B cell (primary cell): ENCODE results near the gene MRPL24. TPM values are rescaled to one million over a fixed set of nuclear protein-coding genes. Genes with fewer than 3 reads are reported as not detected.

Experiments
- ATAC-seq: fragments of 200-7000 bp; cut with Tn5 transposase; one replicate; pipeline ENCODE4 v1.10.0; 2021; ENCODE audit warnings: low read depth, mild to moderate bottlenecking, moderate number of reproducible peaks, moderate library complexity
- CTCF ChIA-PET: fragments of 350-600 bp; sonication (Branson Sonifier 250); formaldehyde crosslinking; loops from one replicate; lab custom pipeline; 2021; ENCODE audit warnings: antibody characterized with exemption, inconsistent platforms; lab: Charles Lee
- POLR2A ChIA-PET: fragments of 350-600 bp; sonication (Branson Sonifier 250); formaldehyde crosslinking; loops from one replicate; lab custom pipeline; 2021; ENCODE audit warnings: antibody characterized with exemption; lab: Charles Lee
- DNase-seq: peaks from one replicate; pipeline ENCODE4 v3.0.0; 2013
- H2AFZ ChIP-seq: 2 replicates; pipeline ENCODE4 v1.6.1; 2012; ENCODE audit warnings: mild to moderate bottlenecking, low read depth, low read length; ENCODE audit not compliant: insufficient read depth, poor library complexity, severe bottlenecking
- H3K27ac ChIP-seq, 2 donors: 1 replicate in 1 of 2; 2 replicates in 1 of 2; pipeline ENCODE4 v1.5.1; 2012 to 2013; ENCODE audit warnings: low read length in 2 of 2, mild to moderate bottlenecking in 2 of 2, moderate library complexity in 1 of 2
- H3K27me3 ChIP-seq, 4 experiments: fragments of 200-600 bp in 1 of 4; sonication (generic) in 1 of 4; replicated peaks in 1 of 4; 1 replicate in 2 of 4; 2 replicates in 2 of 4; pipeline versions ENCODE4 v1.6.1 to v1.7.0; 2013 to 2016; ENCODE audit warnings: low read length in 3 of 4, mild to moderate bottlenecking in 2 of 4, mixed read lengths in 1 of 4, moderate library complexity in 1 of 4; ENCODE audit not compliant: insufficient read depth in 4 of 4, control insufficient read depth in 3 of 4; ENCODE audit errors: control extremely low read depth in 1 of 4
- H3K36me3 ChIP-seq, 2 experiments: replicated peaks in 1 of 2; 1 replicate in 1 of 2; 2 replicates in 1 of 2; pipeline versions ENCODE4 v1.6.1 to v1.7.1; 2013; ENCODE audit warnings: low read length in 1 of 2; ENCODE audit not compliant: insufficient read depth in 2 of 2, control insufficient read depth in 1 of 2; ENCODE audit errors: control extremely low read depth in 1 of 2, extremely low read depth in 1 of 2
- H3K4me1 ChIP-seq, 2 donors: fragments of 200-600 bp in 1 of 2; sonication (generic) in 1 of 2; 1 replicate in 1 of 2; 2 replicates in 1 of 2; pipeline versions ENCODE4 v1.5.1 to v1.6.1; 2013 to 2017; ENCODE audit warnings: low read length in 2 of 2; ENCODE audit not compliant: control insufficient read depth in 2 of 2, insufficient read depth in 2 of 2
- H3K4me2 ChIP-seq: replicated peaks from 2 replicates; pipeline ENCODE3; 2012; ENCODE audit warnings: mild to moderate bottlenecking, low read depth, low read length; ENCODE audit not compliant: poor library complexity, severe bottlenecking
- H3K4me3 ChIP-seq, 5 experiments: fragments of 200-600 bp in 1 of 5; sonication (generic) in 1 of 5; 1 replicate in 3 of 5; 2 replicates in 2 of 5; pipeline versions ENCODE4 v1.5.1 to v1.7.0; 2011 to 2016; ENCODE audit warnings: low read length in 4 of 5, mild to moderate bottlenecking in 4 of 5, low read depth in 2 of 5, control low read depth in 1 of 5, moderate library complexity in 1 of 5; ENCODE audit not compliant: insufficient read depth in 1 of 5; ENCODE audit errors: control extremely low read depth in 1 of 5, extremely low read depth in 1 of 5
- H3K79me2 ChIP-seq: fragments of 200-600 bp; sonication (generic); one replicate; pipeline ENCODE4 v1.6.0; 2016; ENCODE audit warnings: low read length; ENCODE audit not compliant: control insufficient read depth, insufficient read depth
- H3K9ac ChIP-seq: fragments of 200-600 bp; sonication (generic); 2 replicates; pipeline ENCODE4 v1.6.1; 2017; ENCODE audit warnings: mild to moderate bottlenecking, low read length, moderate library complexity
- H3K9me3 ChIP-seq, 3 donors: one replicate each; pipeline versions ENCODE4 v1.6.1 to v1.7.1; 2013; ENCODE audit warnings: low read length in 2 of 3; ENCODE audit not compliant: control insufficient read depth in 2 of 3, insufficient read depth in 1 of 3; ENCODE audit errors: control extremely low read depth in 1 of 3
- H4K20me1 ChIP-seq: 2 replicates; pipeline ENCODE4 v1.6.0; 2012; ENCODE audit warnings: mild to moderate bottlenecking, low read length; ENCODE audit not compliant: insufficient read depth, control insufficient read depth, poor library complexity, severe bottlenecking
- H3K27ac Mint-ChIP-seq: one replicate; pipeline ENCODE4 v1.8.0; 2021; ENCODE audit warnings: mixed read lengths
- H3K27me3 Mint-ChIP-seq: one replicate; pipeline ENCODE4 v1.8.0; 2021; ENCODE audit warnings: mixed read lengths
- H3K4me1 Mint-ChIP-seq: one replicate; pipeline ENCODE4 v1.8.0; 2021; ENCODE audit warnings: mixed read lengths
- H3K4me3 Mint-ChIP-seq: one replicate; pipeline ENCODE4 v1.8.0; 2021; ENCODE audit warnings: mixed read lengths
- H3K9me3 Mint-ChIP-seq: one replicate; pipeline ENCODE4 v1.8.0; 2022; ENCODE audit warnings: mixed read lengths; ENCODE audit not compliant: insufficient read depth
- CTCF ChIP-seq: fragments of 200-600 bp; IDR thresholded peaks from one replicate; pipeline ENCODE4 v1.8.0; 2022; ENCODE audit warnings: antibody characterized with exemption, mild to moderate bottlenecking
- EZH2 ChIP-seq: IDR thresholded peaks from 2 replicates; pipeline ENCODE4 v1.6.1; 2012; ENCODE audit warnings: borderline replicate concordance, low read depth, mild to moderate bottlenecking, moderate library complexity, low read length; ENCODE audit not compliant: insufficient read depth, poor library complexity, severe bottlenecking
- WGBS: methylation state at CpG from one replicate; pipeline ENCODE4 v1.1.5; 2013; ENCODE audit warnings: missing lambda C conversion rate; ENCODE audit not compliant: insufficient coverage; 5-methylcytosine and 5-hydroxymethylcytosine counted together
- intact Hi-C: fragments of 100-400 bp; cut with micrococcal nuclease; formaldehyde crosslinking; loops from one replicate; pipeline ENCODE4 v1.10.0; 2022
- polyA plus RNA-seq: library from polyadenylated mRNA; depleted of rRNA; stranded (reverse); fragments of >200 nt; gene quantifications from 2 replicates; pipeline ENCODE4 v1.2.3, GENCODE V29; 2012
- total RNA-seq, 2 donors: library from RNA; stranded (reverse); fragments of 120-200 nt in 1 of 2; gene quantifications; 1 replicate in 1 of 2; 2 replicates in 1 of 2; pipeline versions ENCODE4 v1.2.3 to v1.2.4, GENCODE V29; 2013 to 2022

MRPL24 gene
- total and polyA plus RNA-seq, 2 donors (not counting 1 experiment from before 2014, with no cell fraction given), result 34.6 to 39.4 TPM

- Mint-ChIP-seq H3K27ac (peak overlapping the region; percentile 94), H3K27me3 (no peaks in the 10 kb centered on the region), H3K4me3 (peak overlapping the region; percentile 93), H3K4me1 (peaks cover 64% of the 10 kb centered on the region), H3K9me3 (no peaks in the 10 kb centered on the region)
- H3K27ac ChIP-seq, result peak overlapping the region; percentile 58 to 82
- H3K79me2 ChIP-seq, result peaks cover 54% of the 10 kb centered on the region
- H3K4me2 ChIP-seq, result peak overlapping the region; percentile 78
- CTCF ChIA-PET, result interaction anchor here (1.0 to 3.2 kb wide), 7 partner anchors 11 to 63 kb away, joined by 3 to 24 read pairs (median 7); partner anchors contain the start of genes ISG20L2, METTL25B, MRPL24 and PRCC
- H3K9me3 ChIP-seq, result no peaks in the 10 kb centered on the region
- peaks cover 46 to 63% of the 10 kb centered on the region in 2 donors for H3K4me1 ChIP-seq
- intact Hi-C loops, result loop anchor here (1.0 to 5.0 kb wide), 4 partner anchors 11 to 415 kb away; partner anchors contain the start of genes CCT3, ISG20L2, METTL25B and MRPL24
- peaks cover 16% of the 10 kb centered on the region for H4K20me1 ChIP-seq
- H3K4me3 ChIP-seq, result peak overlapping the region; percentile 72 to 95 (median 86)
- H2AFZ ChIP-seq, result peak overlapping the region; percentile 82
- no peak for TF ChIP-seq CTCF
- no peak for TF ChIP-seq EZH2
- peak overlapping the region; percentile 78 for H3K9ac ChIP-seq
- POLR2A ChIA-PET, result interaction anchor here (0.6 to 2.6 kb wide), 10 partner anchors 9 to 539 kb away, joined by 3 to 29 read pairs (median 4); partner anchors contain the start of genes GLMP, ISG20L2, METTL25B and MRPL24
- H3K36me3 ChIP-seq, result no peaks in the 10 kb centered on the region
- DNase-seq, result peak; percentile 95
- under 1% methylated on average over 64 of the region's 68 CpGs for WGBS
- peak; percentile 88 for ATAC-seq
- no peaks in the 10 kb centered on the region for H3K27me3 ChIP-seq
Observed at GRCh38 chr1:156751757-156752481, 11.0 kb upstream of the MRPL24 start.

GRCh38 chr1:156751451-156751756, 10.5 kb upstream of the MRPL24 start, which contains the start of gene HDGF:
Gene HDGF (minus strand): TSS chr1:156751675. CDS start chr1:156751429, 246 bp downstream.
- Histone ChIP-seq H3K4me3 (peak within 1 kb of the TSS; percentile 72 to 95 (median 86)), H2AFZ (peak within 1 kb of the TSS; percentile 82), H3K9ac (peak within 1 kb of the TSS; percentile 78), H3K36me3 (no peaks in the 10 kb centered on the region), H3K4me1 (peaks cover 49 to 68% of the 10 kb centered on the region in 2 donors), H3K79me2 (peaks cover 59% of the 10 kb centered on the region), H3K27me3 (no peaks in the 10 kb centered on the region), H3K27ac (peak within 1 kb of the TSS; percentile 58 to 82), H4K20me1 (peaks cover 16% of the 10 kb centered on the region), H3K4me2 (peak within 1 kb of the TSS; percentile 78), H3K9me3 (no peaks in the 10 kb centered on the region)
- H3K27me3 Mint-ChIP-seq, result no peaks in the 10 kb centered on the region
- DNase-seq (no peak), ATAC-seq (no peak)
- H3K9me3 Mint-ChIP-seq, result no peaks in the 10 kb centered on the region
- peak within 1 kb of the TSS; percentile 93 for H3K4me3 Mint-ChIP-seq
- TF ChIP-seq EZH2, result no peak
- peak; percentile 6 for TF ChIP-seq CTCF
- H3K27ac Mint-ChIP-seq, result peak within 1 kb of the TSS; percentile 94
- ChIA-PET POLR2A (interaction anchor here (0.6 to 2.6 kb wide), 10 partner anchors 9 to 539 kb away, joined by 3 to 29 read pairs (median 5); partner anchors contain the start of genes GLMP, ISG20L2, METTL25B and MRPL24), CTCF (interaction anchor here (1.2 to 3.2 kb wide), 6 partner anchors 15 to 63 kb away, joined by 3 to 24 read pairs (median 7); partner anchors contain the start of genes ISG20L2, METTL25B and PRCC)
- under 1% methylated on average over 47 of the region's 48 CpGs for WGBS
- intact Hi-C loops, result loop anchor here (1.0 to 5.0 kb wide), 4 partner anchors 10 to 414 kb away; partner anchors contain the start of genes CCT3, ISG20L2, METTL25B and MRPL24
- peaks cover 68% of the 10 kb centered on the region for H3K4me1 Mint-ChIP-seq
